LNCaP clone FGC (cell line): ENCODE results near the gene ZCCHC24.

ENCODE experiments used
- DNase-seq: peaks from one replicate; pipeline ENCODE4 v3.0.0-alpha.2; 2011; ENCODE audit warnings: low read depth
- H3K4me3 ChIP-seq: 2 replicates; pipeline ENCODE4 v1.5.1; 2011; ENCODE audit warnings: mild to moderate bottlenecking, low read depth, low read length, control low read depth
- TF ChIP-seq, protein P1 (sequence below): IDR thresholded peaks from 2 replicates; pipeline ENCODE4 v1.5.1; 2012; ENCODE audit warnings: mild to moderate bottlenecking; ENCODE audit not compliant: control insufficient read depth, insufficient read depth; ENCODE audit errors: extremely low read depth

ZCCHC24 gene

GRCh38 chr10:79473496-79474095 is 28.2 kb upstream of the ZCCHC24 start:
- no peak overlapping the region for H3K4me3 ChIP-seq
- no peak for DNase-seq
- TF ChIP-seq, protein P1, sequence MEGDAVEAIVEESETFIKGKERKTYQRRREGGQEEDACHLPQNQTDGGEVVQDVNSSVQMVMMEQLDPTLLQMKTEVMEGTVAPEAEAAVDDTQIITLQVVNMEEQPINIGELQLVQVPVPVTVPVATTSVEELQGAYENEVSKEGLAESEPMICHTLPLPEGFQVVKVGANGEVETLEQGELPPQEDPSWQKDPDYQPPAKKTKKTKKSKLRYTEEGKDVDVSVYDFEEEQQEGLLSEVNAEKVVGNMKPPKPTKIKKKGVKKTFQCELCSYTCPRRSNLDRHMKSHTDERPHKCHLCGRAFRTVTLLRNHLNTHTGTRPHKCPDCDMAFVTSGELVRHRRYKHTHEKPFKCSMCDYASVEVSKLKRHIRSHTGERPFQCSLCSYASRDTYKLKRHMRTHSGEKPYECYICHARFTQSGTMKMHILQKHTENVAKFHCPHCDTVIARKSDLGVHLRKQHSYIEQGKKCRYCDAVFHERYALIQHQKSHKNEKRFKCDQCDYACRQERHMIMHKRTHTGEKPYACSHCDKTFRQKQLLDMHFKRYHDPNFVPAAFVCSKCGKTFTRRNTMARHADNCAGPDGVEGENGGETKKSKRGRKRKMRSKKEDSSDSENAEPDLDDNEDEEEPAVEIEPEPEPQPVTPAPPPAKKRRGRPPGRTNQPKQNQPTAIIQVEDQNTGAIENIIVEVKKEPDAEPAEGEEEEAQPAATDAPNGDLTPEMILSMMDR = no peak

GRCh38 chr10:79472951-79473350 is 27.5 kb upstream of the ZCCHC24 start:
- no peak for DNase-seq
- TF ChIP-seq, protein P1 = no peak
- no peak overlapping the region for H3K4me3 ChIP-seq

- TF ChIP-seq, protein P1 = no peak
- no peak for DNase-seq
- H3K4me3 ChIP-seq = no peak overlapping the region
These were observed 27.0 kb upstream of the ZCCHC24 start for GRCh38 chr10:79472449-79472848.

GRCh38 chr10:79471776-79472175 is 26.4 kb upstream of the ZCCHC24 start:
- TF ChIP-seq, protein P1 = no peak
- H3K4me3 ChIP-seq = no peak overlapping the region
- DNase-seq = no peak

GRCh38 chr10:79470096-79470495 is 24.7 kb upstream of the ZCCHC24 start:
- no peak for DNase-seq
- no peak overlapping the region for H3K4me3 ChIP-seq

DNA sequence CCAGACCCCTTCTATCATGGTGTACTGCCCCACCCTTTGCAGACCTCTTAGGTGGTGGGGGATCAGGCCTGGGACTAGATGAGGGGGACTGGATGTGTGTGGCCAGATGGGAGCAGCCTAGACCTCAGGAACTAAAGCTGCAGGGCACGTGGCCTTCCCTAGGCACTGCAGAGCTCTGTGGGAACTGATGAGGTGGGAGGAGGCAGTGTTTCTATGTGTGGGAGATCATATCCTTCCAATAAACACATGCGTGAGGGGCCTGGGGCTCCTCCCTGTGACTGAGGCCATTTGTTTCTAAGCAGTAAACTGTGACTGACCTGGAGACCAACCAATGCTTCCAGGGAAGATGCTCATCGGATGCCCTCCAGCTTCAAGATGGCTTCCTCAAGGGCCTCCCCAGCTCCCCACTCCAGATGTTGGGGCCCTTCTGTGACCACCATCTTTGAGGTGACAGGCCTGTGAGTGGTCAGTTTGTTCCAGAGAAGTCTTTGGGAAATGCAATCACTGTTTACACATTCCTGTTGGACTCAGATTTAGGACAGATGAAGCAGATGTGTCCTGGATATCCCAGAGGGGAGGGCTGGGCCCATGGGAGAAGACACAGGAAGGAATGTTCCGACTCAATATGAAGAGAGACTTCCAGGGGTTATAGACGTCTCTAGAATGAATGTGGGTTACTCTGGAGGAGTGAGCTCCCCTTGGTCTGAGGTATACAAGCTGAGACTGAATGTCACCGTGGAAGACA is 23.6 kb upstream of the ZCCHC24 start:
- no peak for DNase-seq
- TF ChIP-seq, protein P1 = no peak
- no peak overlapping the region for H3K4me3 ChIP-seq

More at GRCh38 chr10:79470096-79470495, 24.7 kb upstream of the ZCCHC24 start:
- TF ChIP-seq, protein P1 = no peak
